Measurements from ENCODE around the gene PCDH1.

Gene PCDH1

DNA sequence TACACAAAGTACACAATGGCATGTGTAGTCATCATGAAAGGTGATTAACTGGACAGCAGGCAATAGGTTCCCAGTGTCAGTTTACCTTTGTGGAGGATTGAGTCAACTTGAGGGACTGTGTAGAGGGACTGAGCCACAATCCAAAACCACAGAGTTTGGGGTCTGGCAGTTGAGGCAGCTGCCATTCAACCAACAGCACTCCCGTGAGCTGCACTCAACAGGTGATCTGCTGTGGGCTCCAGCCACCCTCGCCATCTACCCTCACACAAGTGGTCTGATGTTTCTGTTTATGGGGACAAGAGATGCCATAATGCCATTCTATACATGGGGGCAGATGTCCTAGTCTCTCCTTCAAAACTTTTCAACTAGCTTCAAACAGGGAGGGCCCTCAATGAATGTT, 42.6 kb upstream of the PCDH1 start:
- Histone ChIP-seq H2AFZ (ENCODE audit: low read depth, low read length) (no peak overlapping the region), H4K20me1 (ENCODE audit: insufficient read depth, low read length) (peaks cover 4% of the 10 kb centered on the region; the same call in 1 of the 2 replicates), H3K27me3 (ENCODE audit: low read depth, low read length) (no peaks in the 10 kb centered on the region), H3K4me1 (ENCODE audit: low read length) (peaks cover 21% of the 10 kb centered on the region), H3K9me3 (ENCODE audit: insufficient read depth, low read length) (no peaks in the 10 kb centered on the region), H3K4me2 (ENCODE audit: low read length) (no peak overlapping the region), H3K79me2 (ENCODE audit: low read length) (peaks cover 13% of the 10 kb centered on the region), H3K36me3 (replicated peaks; ENCODE audit: low read depth, low read length) (peaks cover 3% of the 10 kb centered on the region), H3K27ac (ENCODE audit: low read length) (no peak overlapping the region), H3K4me3 (ENCODE audit: low read length) (no peak overlapping the region), H3K9ac (ENCODE audit: low read length) (no peak overlapping the region)
- TF ChIP-seq EZH2phosphoT487 (IDR thresholded peaks at IDR 0.05; ENCODE audit: low read depth): no peak
- TF ChIP-seq, protein P1, sequence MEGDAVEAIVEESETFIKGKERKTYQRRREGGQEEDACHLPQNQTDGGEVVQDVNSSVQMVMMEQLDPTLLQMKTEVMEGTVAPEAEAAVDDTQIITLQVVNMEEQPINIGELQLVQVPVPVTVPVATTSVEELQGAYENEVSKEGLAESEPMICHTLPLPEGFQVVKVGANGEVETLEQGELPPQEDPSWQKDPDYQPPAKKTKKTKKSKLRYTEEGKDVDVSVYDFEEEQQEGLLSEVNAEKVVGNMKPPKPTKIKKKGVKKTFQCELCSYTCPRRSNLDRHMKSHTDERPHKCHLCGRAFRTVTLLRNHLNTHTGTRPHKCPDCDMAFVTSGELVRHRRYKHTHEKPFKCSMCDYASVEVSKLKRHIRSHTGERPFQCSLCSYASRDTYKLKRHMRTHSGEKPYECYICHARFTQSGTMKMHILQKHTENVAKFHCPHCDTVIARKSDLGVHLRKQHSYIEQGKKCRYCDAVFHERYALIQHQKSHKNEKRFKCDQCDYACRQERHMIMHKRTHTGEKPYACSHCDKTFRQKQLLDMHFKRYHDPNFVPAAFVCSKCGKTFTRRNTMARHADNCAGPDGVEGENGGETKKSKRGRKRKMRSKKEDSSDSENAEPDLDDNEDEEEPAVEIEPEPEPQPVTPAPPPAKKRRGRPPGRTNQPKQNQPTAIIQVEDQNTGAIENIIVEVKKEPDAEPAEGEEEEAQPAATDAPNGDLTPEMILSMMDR (IDR thresholded peaks at IDR 0.05; ENCODE audit: low read depth, low read length): no peak

DNA sequence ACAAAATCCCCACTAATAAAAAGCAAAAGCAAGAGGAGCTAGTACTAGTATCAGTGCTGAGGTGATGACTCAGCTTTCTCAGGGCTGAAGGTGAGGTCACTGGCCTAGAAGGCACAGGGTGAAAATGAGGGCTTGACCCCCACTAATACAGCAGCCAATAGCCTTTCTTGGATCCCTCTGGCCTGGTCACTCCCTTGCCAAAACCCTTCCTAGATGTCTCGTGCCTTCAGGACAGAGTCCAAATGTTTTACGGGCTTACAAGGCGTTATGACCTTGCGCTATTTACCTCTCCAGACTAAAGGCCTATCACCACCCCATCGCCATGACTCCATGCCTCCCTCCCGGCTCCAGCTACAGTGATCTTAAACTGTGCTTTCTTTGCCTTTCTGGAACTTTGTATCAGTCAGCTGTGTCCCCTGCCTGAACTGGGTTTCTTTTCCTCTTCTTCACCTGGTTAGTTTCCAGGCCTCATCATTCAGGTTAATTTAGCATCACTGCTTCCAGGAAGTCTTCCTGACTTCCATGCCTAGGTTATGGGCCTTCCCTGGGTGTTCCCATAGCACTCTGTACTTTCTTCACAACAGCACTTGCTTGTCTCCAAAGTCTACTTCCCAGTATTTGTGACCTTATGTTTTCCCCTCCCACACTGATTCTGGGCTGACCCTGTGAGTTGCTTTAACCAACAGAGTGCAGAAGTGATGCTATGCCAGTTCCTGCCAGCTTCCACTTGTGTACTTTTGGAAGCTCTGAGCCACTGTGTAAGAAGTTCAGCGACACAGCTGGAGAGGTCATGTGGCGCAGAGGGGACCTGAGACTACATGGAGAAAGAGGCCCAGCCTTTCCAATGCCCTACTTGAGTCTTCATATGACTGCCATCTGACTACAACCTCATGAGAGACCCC, 41.3 kb upstream of the PCDH1 start:
- Histone ChIP-seq H3K9me3 (ENCODE audit: insufficient read depth, low read length) (no peaks in the 10 kb centered on the region), H3K4me3 (ENCODE audit: low read length) (no peak overlapping the region), H3K4me1 (ENCODE audit: low read length) (peaks cover 34% of the 10 kb centered on the region), H3K79me2 (ENCODE audit: low read length) (peaks cover 12% of the 10 kb centered on the region), H4K20me1 (ENCODE audit: insufficient read depth, low read length) (peaks cover 4% of the 10 kb centered on the region; the same call in 1 of the 2 replicates), H2AFZ (ENCODE audit: low read depth, low read length) (no peak overlapping the region), H3K36me3 (replicated peaks; ENCODE audit: low read depth, low read length) (no peaks in the 10 kb centered on the region), H3K27ac (ENCODE audit: low read length) (no peak overlapping the region), H3K9ac (ENCODE audit: low read length) (no peak overlapping the region), H3K4me2 (ENCODE audit: low read length) (no peak overlapping the region), H3K27me3 (ENCODE audit: low read depth, low read length) (no peaks in the 10 kb centered on the region)
- TF ChIP-seq, protein P1 (IDR thresholded peaks at IDR 0.05; ENCODE audit: low read depth, low read length): no peak
- TF ChIP-seq EZH2phosphoT487 (IDR thresholded peaks at IDR 0.05; ENCODE audit: low read depth): no peak

DNA sequence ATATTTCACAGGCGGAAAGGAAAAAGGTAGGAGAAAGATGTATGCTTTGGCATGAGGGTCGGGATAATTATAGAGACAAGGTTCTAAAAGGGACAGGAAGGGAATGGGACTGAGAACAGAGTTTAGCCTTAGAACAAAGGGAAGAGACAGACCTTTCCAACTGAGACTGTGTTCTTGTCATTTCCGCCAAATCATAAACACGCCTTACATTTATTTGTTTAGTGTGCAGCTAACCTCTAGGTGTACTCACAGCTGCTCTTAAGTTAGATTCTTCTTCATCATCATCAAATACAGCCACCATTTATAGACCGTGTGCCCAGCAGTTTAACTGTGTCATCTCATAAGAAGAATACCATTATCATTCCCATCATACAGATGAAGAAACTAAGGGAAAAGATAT, 39.5 kb upstream of the PCDH1 start:
- Histone ChIP-seq H3K4me1 (ENCODE audit: low read length) (peaks cover 44% of the 10 kb centered on the region), H4K20me1 (ENCODE audit: insufficient read depth, low read length) (no peaks in the 10 kb centered on the region), H3K36me3 (replicated peaks; ENCODE audit: low read depth, low read length) (no peaks in the 10 kb centered on the region), H3K9me3 (ENCODE audit: insufficient read depth, low read length) (no peaks in the 10 kb centered on the region), H3K27me3 (ENCODE audit: low read depth, low read length) (peaks cover 4% of the 10 kb centered on the region; the same call in 1 of the 2 replicates), H3K27ac (ENCODE audit: low read length) (no peak overlapping the region), H3K4me2 (ENCODE audit: low read length) (no peak overlapping the region), H2AFZ (ENCODE audit: low read depth, low read length) (no peak overlapping the region), H3K79me2 (ENCODE audit: low read length) (peaks cover under 1% of the 10 kb centered on the region; the same call in 1 of the 2 replicates), H3K9ac (ENCODE audit: low read length) (no peak overlapping the region), H3K4me3 (ENCODE audit: low read length) (no peak overlapping the region)
- TF ChIP-seq EZH2phosphoT487 (IDR thresholded peaks at IDR 0.05; ENCODE audit: low read depth): no peak
- TF ChIP-seq, protein P1 (IDR thresholded peaks at IDR 0.05; ENCODE audit: low read depth, low read length): no peak

DNA sequence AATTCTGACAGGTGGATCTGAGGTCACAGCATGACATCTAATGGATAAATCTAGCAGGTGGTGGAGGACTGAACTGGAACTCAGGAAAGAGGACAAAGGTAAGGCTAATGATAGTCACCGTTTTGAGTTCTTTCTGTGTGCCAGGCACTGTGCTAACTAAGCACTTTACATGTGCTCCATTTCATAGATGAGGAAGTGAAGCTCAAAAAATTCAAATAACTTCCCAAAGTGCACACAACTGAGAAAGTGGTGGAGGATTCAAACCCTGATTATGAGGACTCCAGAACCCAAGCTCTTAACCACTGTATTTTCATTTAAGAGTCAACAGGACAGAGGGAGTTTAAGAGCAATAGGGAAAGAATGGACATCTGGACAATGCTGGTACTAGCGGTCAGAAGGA, 38.3 kb upstream of the PCDH1 start:
- Histone ChIP-seq H3K36me3 (replicated peaks; ENCODE audit: low read depth, low read length) (no peaks in the 10 kb centered on the region), H3K4me1 (ENCODE audit: low read length) (peaks cover 42% of the 10 kb centered on the region), H3K9ac (ENCODE audit: low read length) (peak overlapping the region; percentile 39; the same call in 1 of the 2 replicates), H3K27me3 (ENCODE audit: low read depth, low read length) (peaks cover 4% of the 10 kb centered on the region; the same call in 1 of the 2 replicates), H3K9me3 (ENCODE audit: insufficient read depth, low read length) (no peaks in the 10 kb centered on the region), H3K4me2 (ENCODE audit: low read length) (peak overlapping the region; percentile 69), H3K27ac (ENCODE audit: low read length) (peak overlapping the region; percentile 47), H3K79me2 (ENCODE audit: low read length) (no peaks in the 10 kb centered on the region), H3K4me3 (ENCODE audit: low read length) (peak overlapping the region; percentile 46), H4K20me1 (ENCODE audit: insufficient read depth, low read length) (no peaks in the 10 kb centered on the region), H2AFZ (ENCODE audit: low read depth, low read length) (no peak overlapping the region)
- TF ChIP-seq, protein P1 (IDR thresholded peaks at IDR 0.05; ENCODE audit: low read depth, low read length): no peak
- TF ChIP-seq EZH2phosphoT487 (IDR thresholded peaks at IDR 0.05; ENCODE audit: low read depth): no peak

Measured in OCI-LY3 (cell line).